ENCODE results near the gene OR51B4. TPM values are rescaled to one million over a fixed set of nuclear protein-coding genes. Genes with fewer than 3 reads are reported as not detected.

Gene OR51B4
- total and polyA plus RNA-seq, 9 of the 15 experiments (the other 6 are each of a cell fraction or from before 2014, with no cell fraction given), result 17.1 to 64.6 (median 39.9) TPM

GRCh38 chr11:5275369-5276110, 26.2 kb downstream of the OR51B4 start (continued):
- TF ChIP-seq, protein P1, sequence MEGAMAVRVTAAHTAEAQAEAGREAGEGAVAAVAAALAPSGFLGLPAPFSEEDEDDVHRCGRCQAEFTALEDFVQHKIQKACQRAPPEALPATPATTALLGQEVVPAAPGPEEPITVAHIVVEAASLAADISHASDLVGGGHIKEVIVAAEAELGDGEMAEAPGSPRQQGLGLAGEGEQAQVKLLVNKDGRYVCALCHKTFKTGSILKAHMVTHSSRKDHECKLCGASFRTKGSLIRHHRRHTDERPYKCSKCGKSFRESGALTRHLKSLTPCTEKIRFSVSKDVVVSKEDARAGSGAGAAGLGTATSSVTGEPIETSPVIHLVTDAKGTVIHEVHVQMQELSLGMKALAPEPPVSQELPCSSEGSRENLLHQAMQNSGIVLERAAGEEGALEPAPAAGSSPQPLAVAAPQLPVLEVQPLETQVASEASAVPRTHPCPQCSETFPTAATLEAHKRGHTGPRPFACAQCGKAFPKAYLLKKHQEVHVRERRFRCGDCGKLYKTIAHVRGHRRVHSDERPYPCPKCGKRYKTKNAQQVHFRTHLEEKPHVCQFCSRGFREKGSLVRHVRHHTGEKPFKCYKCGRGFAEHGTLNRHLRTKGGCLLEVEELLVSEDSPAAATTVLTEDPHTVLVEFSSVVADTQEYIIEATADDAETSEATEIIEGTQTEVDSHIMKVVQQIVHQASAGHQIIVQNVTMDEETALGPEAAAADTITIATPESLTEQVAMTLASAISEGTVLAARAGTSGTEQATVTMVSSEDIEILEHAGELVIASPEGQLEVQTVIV (CRISPR knock-in tag; IDR thresholded peaks at IDR 0.05; ENCODE audit: borderline replicate concordance), result no peak
- TF ChIP-seq SPI1 (IDR thresholded peaks at IDR 0.05; ENCODE audit: borderline replicate concordance, low read depth, low read length) (no peak), CLOCK (CRISPR knock-in tag; IDR thresholded peaks at IDR 0.05; ENCODE audit: borderline replicate concordance) (no peak), GTF2B (IDR thresholded peaks at IDR 0.05; ENCODE audit: extremely low read depth, insufficient read length) (no peak), PPARD (CRISPR knock-in tag; IDR thresholded peaks at IDR 0.05) (no peak), RAD51 (IDR thresholded peaks at IDR 0.05; ENCODE audit: borderline replicate concordance, low read depth) (no peak), FOS (IDR thresholded peaks at IDR 0.05; ENCODE audit: extremely low read depth, insufficient read length) (no peak)
- TF ChIP-seq, protein P2, sequence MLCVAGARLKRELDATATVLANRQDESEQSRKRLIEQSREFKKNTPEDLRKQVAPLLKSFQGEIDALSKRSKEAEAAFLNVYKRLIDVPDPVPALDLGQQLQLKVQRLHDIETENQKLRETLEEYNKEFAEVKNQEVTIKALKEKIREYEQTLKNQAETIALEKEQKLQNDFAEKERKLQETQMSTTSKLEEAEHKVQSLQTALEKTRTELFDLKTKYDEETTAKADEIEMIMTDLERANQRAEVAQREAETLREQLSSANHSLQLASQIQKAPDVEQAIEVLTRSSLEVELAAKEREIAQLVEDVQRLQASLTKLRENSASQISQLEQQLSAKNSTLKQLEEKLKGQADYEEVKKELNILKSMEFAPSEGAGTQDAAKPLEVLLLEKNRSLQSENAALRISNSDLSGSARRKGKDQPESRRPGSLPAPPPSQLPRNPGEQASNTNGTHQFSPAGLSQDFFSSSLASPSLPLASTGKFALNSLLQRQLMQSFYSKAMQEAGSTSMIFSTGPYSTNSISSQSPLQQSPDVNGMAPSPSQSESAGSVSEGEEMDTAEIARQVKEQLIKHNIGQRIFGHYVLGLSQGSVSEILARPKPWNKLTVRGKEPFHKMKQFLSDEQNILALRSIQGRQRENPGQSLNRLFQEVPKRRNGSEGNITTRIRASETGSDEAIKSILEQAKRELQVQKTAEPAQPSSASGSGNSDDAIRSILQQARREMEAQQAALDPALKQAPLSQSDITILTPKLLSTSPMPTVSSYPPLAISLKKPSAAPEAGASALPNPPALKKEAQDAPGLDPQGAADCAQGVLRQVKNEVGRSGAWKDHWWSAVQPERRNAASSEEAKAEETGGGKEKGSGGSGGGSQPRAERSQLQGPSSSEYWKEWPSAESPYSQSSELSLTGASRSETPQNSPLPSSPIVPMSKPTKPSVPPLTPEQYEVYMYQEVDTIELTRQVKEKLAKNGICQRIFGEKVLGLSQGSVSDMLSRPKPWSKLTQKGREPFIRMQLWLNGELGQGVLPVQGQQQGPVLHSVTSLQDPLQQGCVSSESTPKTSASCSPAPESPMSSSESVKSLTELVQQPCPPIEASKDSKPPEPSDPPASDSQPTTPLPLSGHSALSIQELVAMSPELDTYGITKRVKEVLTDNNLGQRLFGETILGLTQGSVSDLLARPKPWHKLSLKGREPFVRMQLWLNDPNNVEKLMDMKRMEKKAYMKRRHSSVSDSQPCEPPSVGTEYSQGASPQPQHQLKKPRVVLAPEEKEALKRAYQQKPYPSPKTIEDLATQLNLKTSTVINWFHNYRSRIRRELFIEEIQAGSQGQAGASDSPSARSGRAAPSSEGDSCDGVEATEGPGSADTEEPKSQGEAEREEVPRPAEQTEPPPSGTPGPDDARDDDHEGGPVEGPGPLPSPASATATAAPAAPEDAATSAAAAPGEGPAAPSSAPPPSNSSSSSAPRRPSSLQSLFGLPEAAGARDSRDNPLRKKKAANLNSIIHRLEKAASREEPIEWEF (CRISPR knock-in tag; IDR thresholded peaks at IDR 0.05), result peak; percentile 47; the same call in 1 of the 2 replicates
- TF ChIP-seq, protein P3, sequence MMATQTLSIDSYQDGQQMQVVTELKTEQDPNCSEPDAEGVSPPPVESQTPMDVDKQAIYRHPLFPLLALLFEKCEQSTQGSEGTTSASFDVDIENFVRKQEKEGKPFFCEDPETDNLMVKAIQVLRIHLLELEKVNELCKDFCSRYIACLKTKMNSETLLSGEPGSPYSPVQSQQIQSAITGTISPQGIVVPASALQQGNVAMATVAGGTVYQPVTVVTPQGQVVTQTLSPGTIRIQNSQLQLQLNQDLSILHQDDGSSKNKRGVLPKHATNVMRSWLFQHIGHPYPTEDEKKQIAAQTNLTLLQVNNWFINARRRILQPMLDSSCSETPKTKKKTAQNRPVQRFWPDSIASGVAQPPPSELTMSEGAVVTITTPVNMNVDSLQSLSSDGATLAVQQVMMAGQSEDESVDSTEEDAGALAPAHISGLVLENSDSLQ (IDR thresholded peaks at IDR 0.05), result no peak
- TF ChIP-seq, protein P4, sequence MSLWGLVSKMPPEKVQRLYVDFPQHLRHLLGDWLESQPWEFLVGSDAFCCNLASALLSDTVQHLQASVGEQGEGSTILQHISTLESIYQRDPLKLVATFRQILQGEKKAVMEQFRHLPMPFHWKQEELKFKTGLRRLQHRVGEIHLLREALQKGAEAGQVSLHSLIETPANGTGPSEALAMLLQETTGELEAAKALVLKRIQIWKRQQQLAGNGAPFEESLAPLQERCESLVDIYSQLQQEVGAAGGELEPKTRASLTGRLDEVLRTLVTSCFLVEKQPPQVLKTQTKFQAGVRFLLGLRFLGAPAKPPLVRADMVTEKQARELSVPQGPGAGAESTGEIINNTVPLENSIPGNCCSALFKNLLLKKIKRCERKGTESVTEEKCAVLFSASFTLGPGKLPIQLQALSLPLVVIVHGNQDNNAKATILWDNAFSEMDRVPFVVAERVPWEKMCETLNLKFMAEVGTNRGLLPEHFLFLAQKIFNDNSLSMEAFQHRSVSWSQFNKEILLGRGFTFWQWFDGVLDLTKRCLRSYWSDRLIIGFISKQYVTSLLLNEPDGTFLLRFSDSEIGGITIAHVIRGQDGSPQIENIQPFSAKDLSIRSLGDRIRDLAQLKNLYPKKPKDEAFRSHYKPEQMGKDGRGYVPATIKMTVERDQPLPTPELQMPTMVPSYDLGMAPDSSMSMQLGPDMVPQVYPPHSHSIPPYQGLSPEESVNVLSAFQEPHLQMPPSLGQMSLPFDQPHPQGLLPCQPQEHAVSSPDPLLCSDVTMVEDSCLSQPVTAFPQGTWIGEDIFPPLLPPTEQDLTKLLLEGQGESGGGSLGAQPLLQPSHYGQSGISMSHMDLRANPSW (CRISPR knock-in tag; IDR thresholded peaks at IDR 0.05), result no peak
